Placental pericyte (primary cell): ENCODE data around the gene XPR1. TPM values are rescaled to one million over a fixed set of nuclear protein-coding genes. Genes with fewer than 3 reads are reported as not detected.

Source experiments
- small RNA-seq: library from RNA; depleted of rRNA; stranded (forward); fragments of <200 nt; gene quantifications from one replicate; pipeline ENCODE3, GENCODE V24; 2012; ENCODE audit warnings: low replicate concordance
- total RNA-seq: library from RNA; depleted of rRNA; stranded (reverse); fragments of >200 nt; gene quantifications from 2 replicates; pipeline ENCODE4 v1.2.3, GENCODE V29; 2012

Gene XPR1
- total RNA-seq, result 27.4 and 31.5 TPM in 2 replicates

DNA sequence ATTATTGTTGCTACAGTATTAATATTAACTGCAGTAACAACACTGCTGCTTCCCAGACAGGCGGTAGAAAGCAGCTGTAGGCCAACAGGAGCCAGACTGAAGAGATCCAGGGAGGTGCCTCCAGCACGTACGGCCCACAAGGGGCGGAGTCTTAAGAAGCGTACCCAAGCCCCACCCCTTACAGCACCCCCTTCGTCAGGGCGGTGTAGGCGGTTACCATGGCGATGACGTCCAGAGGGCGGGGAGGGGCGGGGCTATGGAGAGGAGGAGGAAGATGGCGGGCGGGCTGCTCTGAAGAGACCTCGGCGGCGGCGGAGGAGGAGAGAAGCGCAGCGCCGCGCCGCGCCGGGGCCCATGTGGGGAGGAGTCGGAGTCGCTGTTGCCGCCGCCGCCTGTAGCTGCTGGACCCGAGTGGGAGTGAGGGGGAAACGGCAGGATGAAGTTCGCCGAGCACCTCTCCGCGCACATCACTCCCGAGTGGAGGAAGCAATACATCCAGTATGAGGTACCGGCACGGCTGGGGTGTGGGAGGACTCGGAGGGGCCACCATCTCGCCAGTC lies at the start of gene XPR1:
Gene XPR1 (plus strand): TSS at position 257 of the 560 bp plus-strand sequence. CDS start 180 bp downstream, at position 437.

DNA sequence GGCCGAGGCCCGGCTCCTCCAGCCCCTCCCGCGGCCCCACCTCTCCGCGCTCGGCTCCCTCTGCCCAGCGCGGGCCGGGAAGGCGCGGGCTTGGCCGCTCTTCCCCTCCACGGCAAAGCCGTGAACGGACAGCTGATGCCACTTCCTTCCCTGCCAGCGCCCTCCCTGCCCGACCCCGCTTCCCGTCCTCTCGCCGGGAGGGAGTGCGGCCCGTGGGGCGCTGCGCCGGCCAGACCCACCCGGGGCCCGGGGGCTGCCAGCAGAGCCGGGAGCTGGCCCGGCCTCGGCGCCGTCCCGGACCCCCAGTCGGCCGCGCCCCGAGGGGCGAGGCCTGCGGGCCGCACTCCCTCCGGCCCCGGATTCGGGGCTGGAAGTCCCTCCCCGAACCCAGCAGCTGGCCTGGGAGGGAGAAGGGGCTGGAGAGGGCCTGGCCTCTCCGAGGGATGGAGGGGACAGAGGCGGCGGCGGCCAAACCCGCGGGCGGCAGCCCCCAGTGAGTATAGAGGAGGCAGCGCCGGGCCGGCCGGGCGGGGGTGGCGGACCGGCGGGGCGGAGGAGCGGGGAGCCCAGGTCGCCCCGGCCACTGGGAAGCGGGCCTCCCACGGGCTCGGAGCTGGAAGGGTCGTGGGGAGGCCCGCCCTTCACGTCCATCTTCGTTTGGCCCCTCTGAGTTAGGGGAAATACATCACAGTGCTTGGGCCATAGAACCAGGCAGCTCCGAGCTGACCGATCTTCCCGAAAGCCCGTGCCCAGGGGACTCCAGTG lies 281.2 kb downstream of the XPR1 start, which contains the start of gene KIAA1614:
Gene KIAA1614 (plus strand): TSS at position 97 of the 765 bp plus-strand sequence. CDS start 347 bp downstream, at position 444.

Small RNA genes within 50 kb of the gene (small RNA-seq; reads per million reads assigned to genes)
- not detected for gene RF00026

Other genes starting within 250 kb of the XPR1 start
- gene ACBD6, start 129.4 kb upstream of the XPR1 start, total RNA-seq, result 46.1 and 60.0 TPM in 2 replicates
- not detected in 2 replicates for gene OVAAL, start 73.1 kb upstream of the XPR1 start, total RNA-seq